NCI-H82 treated with DMSO at 0.1 percent for 48 hours (cell line): ENCODE measurements around the gene ZW10.
"Not testable (repeated sequence)": the region's sequence is repeated elsewhere in the genome, so short reads cannot be mapped to it uniquely, and the experiment has no call there.

Experiments
- DNase-seq: peaks from one replicate; lab custom pipeline; 2025; ENCODE audit not compliant: unreplicated experiment; lab: John Stamatoyannopoulos, UW

The ZW10 gene

DNA sequence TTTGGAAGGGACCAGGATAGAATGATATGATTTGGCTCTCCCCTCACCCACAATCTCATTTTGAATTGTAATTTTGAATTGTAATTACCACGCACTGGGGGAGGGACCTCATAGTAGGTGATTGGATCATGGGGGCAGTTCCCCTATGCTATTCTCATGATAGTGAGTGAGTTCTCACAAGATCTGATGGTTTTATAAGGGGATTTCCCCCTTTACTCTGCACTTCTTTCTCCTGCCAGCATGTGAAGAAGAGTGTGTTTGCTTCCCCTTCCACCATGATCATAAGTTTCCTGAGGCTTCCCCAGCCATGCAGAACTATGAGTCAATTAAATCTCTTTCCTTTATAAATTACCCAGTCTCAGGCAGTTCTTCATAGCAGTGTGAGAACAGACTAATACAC is 69.9 kb downstream of the ZW10 start:
- not testable (repeated sequence) for DNase-seq

DNA sequence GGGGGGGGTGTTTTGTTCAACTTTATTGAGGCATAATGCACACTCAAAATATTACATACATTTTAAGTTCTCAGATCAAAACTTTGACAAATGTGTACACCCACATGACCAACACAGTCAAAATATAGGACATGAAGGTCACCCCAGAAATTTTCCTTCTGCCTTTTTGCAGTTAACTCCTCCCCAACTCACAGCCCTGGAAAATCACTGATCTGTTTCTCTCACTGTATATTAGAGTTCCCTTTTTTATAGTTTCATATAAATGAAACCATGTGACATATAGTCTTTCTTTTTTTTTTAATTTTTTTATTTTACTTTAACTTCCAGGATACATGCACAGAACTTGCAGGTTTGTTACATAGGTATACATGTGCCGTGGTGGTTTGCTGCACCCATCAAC is 72.0 kb downstream of the ZW10 start:
- DNase-seq: no peak

DNA sequence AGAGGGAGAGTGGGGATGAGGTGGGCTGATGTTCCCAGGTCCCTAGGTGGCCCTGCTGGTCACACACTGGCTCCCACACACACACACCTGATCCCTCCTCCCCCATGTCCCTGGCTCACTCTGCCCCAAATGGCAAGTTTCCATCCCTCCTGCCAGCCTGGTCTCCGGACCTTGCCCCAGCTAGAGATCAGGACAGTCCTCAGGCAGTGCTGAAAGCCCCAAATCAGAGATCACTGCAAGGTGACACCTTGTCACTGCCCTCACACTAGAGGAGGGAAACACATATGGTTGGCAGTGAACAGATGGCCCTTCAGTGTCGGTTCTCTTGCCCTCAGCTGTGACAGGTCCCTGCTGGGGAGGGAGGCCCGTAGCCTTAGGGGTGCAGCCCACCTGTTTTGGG is 75.0 kb downstream of the ZW10 start:
- no peak for DNase-seq

DNA sequence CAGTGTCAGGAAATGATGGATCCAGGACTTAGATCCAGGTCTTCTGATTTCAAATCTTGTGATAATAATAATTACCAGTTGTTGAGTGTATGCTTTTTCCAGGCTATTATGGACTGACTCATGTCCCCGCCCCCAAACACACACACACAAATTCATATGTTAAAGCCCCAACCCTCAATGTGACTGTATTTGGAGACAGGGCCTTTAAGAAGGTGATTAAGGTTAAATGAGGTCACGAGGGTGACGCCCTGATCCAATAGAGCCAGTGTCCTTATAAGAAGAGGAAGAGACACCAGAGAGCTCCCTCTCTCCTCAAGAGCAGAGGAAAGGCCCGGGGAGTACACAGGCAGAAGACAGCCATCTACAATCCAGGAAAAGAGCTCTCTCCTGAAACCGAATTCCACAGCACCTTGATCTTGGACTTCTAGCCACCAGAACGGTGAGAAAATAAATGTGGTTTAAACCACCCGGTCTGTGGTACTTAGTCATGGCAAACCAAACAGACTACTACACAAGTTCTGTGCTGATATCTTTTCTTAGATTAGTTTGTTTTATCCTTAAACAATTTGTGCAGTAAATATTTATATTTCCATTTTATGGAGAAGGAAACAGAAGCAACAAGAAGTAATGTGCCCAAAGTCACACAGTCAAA is 75.6 kb downstream of the ZW10 start:
- peak; percentile 5 for DNase-seq

DNA sequence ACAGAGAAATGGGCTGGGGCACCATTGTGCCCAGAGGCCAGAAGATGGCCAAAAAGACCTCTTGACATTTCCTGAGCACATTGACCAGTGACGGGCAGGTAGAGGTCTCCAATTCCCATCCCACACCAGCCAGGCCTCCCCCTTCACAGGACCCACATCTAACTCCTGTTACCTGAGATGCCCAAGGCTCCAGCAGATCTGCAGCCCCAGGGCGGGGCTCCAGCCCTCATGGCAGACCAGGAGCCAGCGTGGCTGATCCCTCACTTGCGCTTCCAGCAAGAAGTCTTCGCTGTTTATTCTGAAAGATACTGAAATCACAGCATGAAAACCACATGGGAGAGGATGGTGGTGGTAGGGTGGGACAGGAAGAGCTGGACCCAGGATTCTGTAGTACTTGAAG is 76.4 kb downstream of the ZW10 start:
- DNase-seq: no peak

DNA sequence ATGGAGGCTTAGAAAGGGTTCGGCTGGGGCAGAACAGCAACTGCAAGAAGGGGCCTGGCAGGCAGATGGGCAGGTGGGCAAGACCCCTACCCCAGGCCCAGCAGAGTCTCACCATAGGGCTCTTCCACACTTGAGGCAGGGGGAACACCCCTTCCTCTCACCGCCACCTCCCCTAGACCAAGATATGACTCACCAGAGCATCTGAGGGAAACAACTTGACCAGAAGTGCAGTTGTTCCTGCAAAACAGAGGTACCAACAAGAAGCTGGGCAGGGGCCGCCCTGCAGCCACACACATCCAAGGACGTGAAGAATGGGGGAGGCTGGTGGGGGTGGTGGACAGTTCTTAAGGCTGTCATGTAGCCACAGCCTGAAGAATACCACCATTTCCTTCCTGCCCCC is 78.3 kb downstream of the ZW10 start:
- DNase-seq: no peak

DNA sequence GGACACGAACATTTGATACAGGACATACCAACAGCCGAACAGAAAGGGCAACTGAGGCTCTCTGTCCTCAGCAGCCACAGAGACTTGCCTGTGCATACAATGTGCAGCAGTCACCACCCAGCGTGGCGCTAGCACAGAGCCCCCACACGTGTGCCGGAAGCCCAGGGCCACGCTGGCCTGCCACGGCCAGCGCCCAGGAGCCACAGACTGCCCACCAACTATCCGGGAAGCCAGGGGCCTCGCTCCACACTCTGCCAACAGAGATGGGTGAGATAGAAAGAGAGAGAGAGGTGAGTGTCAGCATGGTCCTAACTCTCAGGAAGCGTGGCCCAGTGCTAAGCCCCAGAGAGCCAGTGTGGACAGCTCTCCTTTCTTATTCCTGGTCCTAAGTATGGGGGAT is 79.1 kb downstream of the ZW10 start:
- no peak for DNase-seq

- no peak for DNase-seq
Observed at GRCh38 chr11:113693030-113693429, 80.5 kb downstream of the ZW10 start.

GRCh38 chr11:113690619-113691569 is 82.6 kb downstream of the ZW10 start:
- DNase-seq: no peak

- DNase-seq: no peak
Observed at GRCh38 chr11:113689768-113690618, 83.5 kb downstream of the ZW10 start.

GRCh38 chr11:113685654-113686359 is 87.7 kb downstream of the ZW10 start:
- no peak for DNase-seq

GRCh38 chr11:113684496-113684895 is 89.0 kb downstream of the ZW10 start:
- DNase-seq: no peak

- DNase-seq: no peak
Observed at GRCh38 chr11:113683481-113684046, 89.9 kb downstream of the ZW10 start.
